Cerebellar cortex (tissue), 1 donor: ENCODE results near the gene TRPM3.

Source experiments
- DNase-seq: peaks from one replicate; pipeline ENCODE4 v3.0.0-alpha.2; 2015; ENCODE audit warnings: low spot score

The TRPM3 gene

GRCh38 chr9:70947086-70947485, 174.3 kb downstream of the TRPM3 start:
- no peak for DNase-seq

GRCh38 chr9:70945301-70945700, 176.1 kb downstream of the TRPM3 start:
- DNase-seq, result no peak

- DNase-seq, result no peak
These were observed 180.2 kb downstream of the TRPM3 start for GRCh38 chr9:70941191-70941590.

- DNase-seq, result no peak
These were observed 180.8 kb downstream of the TRPM3 start for GRCh38 chr9:70940605-70941004.

GRCh38 chr9:70936536-70936935, 184.9 kb downstream of the TRPM3 start:
- no peak for DNase-seq

- DNase-seq, result no peak
These were observed 185.6 kb downstream of the TRPM3 start for GRCh38 chr9:70935856-70936255.

- DNase-seq, result no peak
These were observed 186.8 kb downstream of the TRPM3 start for GRCh38 chr9:70934642-70935041.

GRCh38 chr9:70933321-70933720, 188.1 kb downstream of the TRPM3 start:
- DNase-seq, result no peak

- no peak for DNase-seq
These were observed 189.3 kb downstream of the TRPM3 start for GRCh38 chr9:70932097-70932496.

- DNase-seq, result no peak
These were observed 193.9 kb downstream of the TRPM3 start for GRCh38 chr9:70927530-70927929.

- DNase-seq, result peak; percentile 90
These were observed 196.4 kb downstream of the TRPM3 start for GRCh38 chr9:70924895-70925547.

GRCh38 chr9:70924380-70924779, 197.0 kb downstream of the TRPM3 start:
- DNase-seq, result peak; percentile 52

- DNase-seq, result no peak
These were observed 197.5 kb downstream of the TRPM3 start for GRCh38 chr9:70923961-70924360.

- DNase-seq, result no peak
These were observed 200.3 kb downstream of the TRPM3 start for GRCh38 chr9:70921136-70921535.

GRCh38 chr9:70917277-70917676, 204.1 kb downstream of the TRPM3 start:
- DNase-seq, result no peak

- DNase-seq, result peak; percentile 72
These were observed 209.6 kb downstream of the TRPM3 start for GRCh38 chr9:70911791-70912190.

GRCh38 chr9:70910598-70910997, 210.8 kb downstream of the TRPM3 start:
- DNase-seq, result no peak

GRCh38 chr9:70902692-70903131, 218.7 kb downstream of the TRPM3 start:
- peak; percentile 89 for DNase-seq

- peak; percentile 24 for DNase-seq
These were observed 219.2 kb downstream of the TRPM3 start for GRCh38 chr9:70902171-70902570.

GRCh38 chr9:70901746-70902145, 219.7 kb downstream of the TRPM3 start:
- no peak for DNase-seq

- DNase-seq, result no peak
These were observed 220.4 kb downstream of the TRPM3 start for GRCh38 chr9:70901013-70901412.

- DNase-seq, result no peak
These were observed 227.8 kb downstream of the TRPM3 start for GRCh38 chr9:70893580-70894122.

- DNase-seq, result no peak
These were observed 232.9 kb downstream of the TRPM3 start for GRCh38 chr9:70888471-70888870.

- DNase-seq, result no peak
These were observed 233.6 kb downstream of the TRPM3 start for GRCh38 chr9:70887826-70888225.
